Vagina (tissue), 2 donors: ENCODE measurements around the gene TBC1D4.
"Not testable (repeated sequence)": the region's sequence is repeated elsewhere in the genome, so short reads cannot be mapped to it uniquely, and the experiment has no call there.

Experiments
- CTCF ChIP-seq, 3 experiments: fragments of 450-650 bp in 2 of 3; fragments of 200-600 bp in 1 of 3; sonication (generic) in 1 of 3; IDR thresholded peaks; one replicate each; pipeline ENCODE4 v1.5.1; 2017 to 2019; ENCODE audit warnings: antibody characterized with exemption in 3 of 3, mild to moderate bottlenecking in 2 of 3, moderate library complexity in 2 of 3
- POLR2A ChIP-seq, 2 donors: fragments of 450-650 bp; IDR thresholded peaks; one replicate each; pipeline ENCODE4 v1.6.1; 2017; ENCODE audit warnings: antibody characterized with exemption in 2 of 2, mild to moderate bottlenecking in 2 of 2, moderate library complexity in 2 of 2
- POLR2AphosphoS5 ChIP-seq, 2 donors: sonication (generic); formaldehyde crosslinking; IDR thresholded peaks; one replicate each; pipeline ENCODE4 v1.9.0; 2017; ENCODE audit warnings: antibody characterized with exemption in 2 of 2, mild to moderate bottlenecking in 2 of 2, low read depth in 1 of 2; ENCODE audit not compliant: insufficient read depth in 1 of 2

- not testable (repeated sequence) for TF ChIP-seq CTCF (IDR thresholded peaks at IDR 0.05); POLR2AphosphoS5 (IDR thresholded peaks at IDR 0.05; ENCODE audit: insufficient read depth in 1 of 2, low read depth in 1 of 2); POLR2A (IDR thresholded peaks at IDR 0.05)
Measured at GRCh38 chr13:75434126-75434525, 47.8 kb downstream of the TBC1D4 start.
